NB4 (cell line): ENCODE results near the gene PTPN4.

Experiments
- DNase-seq: peaks from one replicate; pipeline ENCODE4 v3.0.0; 2010; ENCODE audit warnings: low read depth
- H3K4me3 ChIP-seq: one replicate; pipeline ENCODE4 v1.5.1; 2011; ENCODE audit warnings: mild to moderate bottlenecking, low read depth, low read length, moderate library complexity
- MYC ChIP-seq: IDR thresholded peaks from 2 replicates; pipeline ENCODE4 v1.6.1; 2011; ENCODE audit warnings: low read depth, low read length
- POLR2A ChIP-seq: IDR thresholded peaks from 2 replicates; pipeline ENCODE4 v1.6.1; 2011; ENCODE audit warnings: mild to moderate bottlenecking; ENCODE audit not compliant: insufficient read length; ENCODE audit errors: extremely low read depth
- TF ChIP-seq, protein P1 (sequence below): IDR thresholded peaks from one replicate; pipeline ENCODE4 v1.5.1; 2012; ENCODE audit warnings: low read depth, low read length
- TF ChIP-seq, protein P2 (sequence below): IDR thresholded peaks from 2 replicates; pipeline ENCODE4 v1.6.1; 2011; ENCODE audit warnings: low read depth, low read length

PTPN4 gene

DNA sequence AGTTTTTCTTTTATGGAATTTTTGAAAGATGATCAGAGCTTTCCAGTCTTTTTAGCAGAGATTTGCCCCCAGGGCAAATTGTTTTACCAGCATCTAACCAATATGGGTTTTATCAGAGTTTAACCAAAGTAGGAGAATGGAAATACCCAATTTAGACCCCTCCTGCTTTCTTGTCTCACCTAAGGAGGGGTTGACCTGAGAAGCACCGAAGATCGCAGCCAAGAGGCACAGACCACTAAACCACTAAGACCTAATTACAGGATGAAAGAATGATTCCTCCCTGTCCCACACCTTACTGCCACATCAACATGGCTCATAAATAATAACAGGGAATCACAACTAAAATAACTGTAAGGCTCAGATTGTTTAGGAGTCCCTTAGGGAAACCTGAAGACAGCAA, 141.3 kb downstream of the PTPN4 start:
- H3K4me3 ChIP-seq = no peak overlapping the region
- TF ChIP-seq MYC (no peak), POLR2A (no peak)
- TF ChIP-seq, protein P1, sequence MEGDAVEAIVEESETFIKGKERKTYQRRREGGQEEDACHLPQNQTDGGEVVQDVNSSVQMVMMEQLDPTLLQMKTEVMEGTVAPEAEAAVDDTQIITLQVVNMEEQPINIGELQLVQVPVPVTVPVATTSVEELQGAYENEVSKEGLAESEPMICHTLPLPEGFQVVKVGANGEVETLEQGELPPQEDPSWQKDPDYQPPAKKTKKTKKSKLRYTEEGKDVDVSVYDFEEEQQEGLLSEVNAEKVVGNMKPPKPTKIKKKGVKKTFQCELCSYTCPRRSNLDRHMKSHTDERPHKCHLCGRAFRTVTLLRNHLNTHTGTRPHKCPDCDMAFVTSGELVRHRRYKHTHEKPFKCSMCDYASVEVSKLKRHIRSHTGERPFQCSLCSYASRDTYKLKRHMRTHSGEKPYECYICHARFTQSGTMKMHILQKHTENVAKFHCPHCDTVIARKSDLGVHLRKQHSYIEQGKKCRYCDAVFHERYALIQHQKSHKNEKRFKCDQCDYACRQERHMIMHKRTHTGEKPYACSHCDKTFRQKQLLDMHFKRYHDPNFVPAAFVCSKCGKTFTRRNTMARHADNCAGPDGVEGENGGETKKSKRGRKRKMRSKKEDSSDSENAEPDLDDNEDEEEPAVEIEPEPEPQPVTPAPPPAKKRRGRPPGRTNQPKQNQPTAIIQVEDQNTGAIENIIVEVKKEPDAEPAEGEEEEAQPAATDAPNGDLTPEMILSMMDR = no peak
- TF ChIP-seq, protein P2, sequence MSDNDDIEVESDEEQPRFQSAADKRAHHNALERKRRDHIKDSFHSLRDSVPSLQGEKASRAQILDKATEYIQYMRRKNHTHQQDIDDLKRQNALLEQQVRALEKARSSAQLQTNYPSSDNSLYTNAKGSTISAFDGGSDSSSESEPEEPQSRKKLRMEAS = no peak
- DNase-seq = no peak

DNA sequence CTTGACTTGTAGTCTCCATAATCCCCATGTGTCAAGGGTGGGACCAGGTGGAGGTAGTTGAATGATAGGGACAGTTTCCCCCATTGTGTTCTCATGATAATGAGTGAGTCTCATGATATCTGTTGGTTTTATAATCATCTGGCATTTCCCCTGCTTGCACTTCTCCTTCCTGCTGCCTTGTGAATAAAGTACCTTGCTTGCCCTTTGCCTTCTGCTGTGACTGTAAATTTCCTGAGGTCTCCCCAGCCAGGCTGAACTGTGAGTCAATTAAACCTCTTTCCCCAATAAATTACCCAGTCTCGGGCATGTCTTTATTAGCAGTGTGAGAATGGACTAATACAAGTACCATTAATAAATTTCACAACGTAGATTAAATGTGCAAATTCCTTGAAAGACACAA, 150.8 kb downstream of the PTPN4 start:
- TF ChIP-seq POLR2A (no peak), MYC (no peak)
- TF ChIP-seq, protein P2 = no peak
- TF ChIP-seq, protein P1 = no peak
- no peak overlapping the region for H3K4me3 ChIP-seq
- DNase-seq = no peak

DNA sequence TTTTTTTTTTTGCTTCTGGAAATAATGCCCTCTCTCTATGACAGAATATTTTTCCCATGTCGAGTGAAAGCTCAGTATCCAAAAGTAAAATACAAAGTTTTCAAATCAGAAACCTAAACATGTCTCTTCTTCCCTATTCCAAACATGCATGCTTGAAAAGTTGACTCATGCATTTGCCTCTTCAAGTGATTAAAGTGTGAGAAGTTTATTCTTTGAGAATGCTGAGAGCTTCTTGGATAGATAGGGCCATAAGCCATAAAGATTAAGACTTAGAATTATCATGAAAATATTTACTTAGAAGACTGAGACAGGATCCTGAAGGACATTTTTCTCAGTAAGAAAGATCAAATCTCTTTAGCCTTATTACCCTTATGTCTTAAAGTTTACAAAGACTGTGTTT, 154.5 kb downstream of the PTPN4 start:
- no peak for DNase-seq
- TF ChIP-seq POLR2A = no peak
- TF ChIP-seq, protein P1 = no peak
- H3K4me3 ChIP-seq = no peak overlapping the region

DNA sequence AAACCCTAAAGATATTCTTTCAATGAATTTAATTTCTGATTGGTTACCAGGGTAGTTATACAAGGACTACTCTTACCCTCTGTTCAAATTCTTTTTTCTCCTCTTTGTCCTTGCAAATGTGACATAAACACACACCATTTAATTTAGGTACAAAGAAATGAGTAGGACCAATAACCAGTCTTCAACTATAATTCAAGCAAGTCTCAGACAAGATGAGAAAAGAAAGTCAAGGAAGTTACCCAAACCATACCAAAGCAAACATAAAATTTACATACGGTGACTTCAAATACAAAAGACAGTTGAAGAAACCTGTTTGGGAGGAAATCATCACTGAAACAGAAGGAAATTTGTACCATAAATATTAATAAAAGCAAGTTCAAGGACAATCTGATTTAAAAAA, 162.1 kb downstream of the PTPN4 start:
- TF ChIP-seq, protein P2 = no peak
- TF ChIP-seq POLR2A (no peak), MYC (no peak)
- TF ChIP-seq, protein P1 = no peak
- H3K4me3 ChIP-seq = no peak overlapping the region
- DNase-seq = no peak

DNA sequence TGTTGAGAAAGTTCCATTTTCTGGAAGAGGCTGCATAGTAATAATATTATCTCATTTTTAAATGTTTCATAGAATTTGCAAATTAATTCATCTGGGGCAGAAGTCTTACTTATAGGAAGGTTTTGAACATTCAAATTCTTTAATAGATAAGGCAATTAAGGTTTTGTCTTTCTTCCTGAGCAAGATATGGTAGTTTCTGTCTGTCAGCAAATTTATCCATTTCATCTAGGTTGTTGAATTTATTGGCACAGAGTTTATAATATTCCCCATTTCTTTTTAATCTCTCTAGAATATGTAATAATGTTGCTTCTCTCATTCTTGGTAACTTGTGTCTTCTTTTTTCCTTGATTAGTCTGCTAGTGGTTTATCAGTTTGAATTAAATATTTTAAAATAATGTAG, 163.0 kb downstream of the PTPN4 start:
- no peak for DNase-seq
- H3K4me3 ChIP-seq = no peak overlapping the region
- no peak for TF ChIP-seq MYC
- no peak for TF ChIP-seq POLR2A
- TF ChIP-seq, protein P1 = no peak

DNA sequence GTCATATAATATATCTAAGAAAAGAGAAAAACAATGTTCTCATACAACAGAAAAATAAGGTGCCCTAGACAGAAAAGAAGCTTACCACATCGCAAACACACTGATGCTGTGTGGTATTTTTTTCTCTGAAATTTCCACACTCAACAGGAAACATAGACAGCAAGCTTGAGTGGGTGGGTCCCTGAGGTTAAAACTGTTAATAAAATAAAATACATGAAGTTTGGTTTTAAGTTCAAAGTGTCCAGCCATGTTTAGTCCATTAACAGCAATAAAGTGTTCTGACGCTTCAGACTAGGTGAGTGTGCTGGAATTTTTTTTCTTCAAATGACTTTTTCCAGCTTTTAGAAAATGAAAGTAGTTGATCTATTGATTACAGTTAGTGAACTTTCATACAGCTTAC, 169.8 kb downstream of the PTPN4 start:
- peak; percentile 35 for DNase-seq
- H3K4me3 ChIP-seq = no peak overlapping the region
- TF ChIP-seq, protein P1 = no peak
- TF ChIP-seq, protein P2 = no peak
- no peak for TF ChIP-seq MYC
- no peak for TF ChIP-seq POLR2A
